Trophoblast cell (in vitro differentiated cells and primary cell): Measurements from ENCODE around the gene VEPH1.

Experiments used
- DNase-seq, 2 donors: peaks; one replicate each; pipeline ENCODE4 v3.0.0-alpha.2; 2016
- H2AFZ ChIP-seq: 2 replicates; pipeline ENCODE4 v1.6.1; 2013; ENCODE audit warnings: low read length, moderate library complexity, mild to moderate bottlenecking; ENCODE audit not compliant: insufficient read depth, poor library complexity
- H2AK5ac ChIP-seq: 2 replicates; pipeline ENCODE4 v1.6.1; 2013; ENCODE audit warnings: mild to moderate bottlenecking, low read length
- H2BK120ac ChIP-seq: 2 replicates; pipeline ENCODE4 v1.6.1; 2013; ENCODE audit warnings: low read length, mild to moderate bottlenecking, moderate library complexity; ENCODE audit not compliant: insufficient read depth, poor library complexity
- H2BK12ac ChIP-seq: 2 replicates; pipeline ENCODE4 v1.6.1; 2013; ENCODE audit warnings: mild to moderate bottlenecking, low read length, moderate library complexity
- H2BK5ac ChIP-seq: 2 replicates; pipeline ENCODE4 v1.6.1; 2013; ENCODE audit warnings: low read length, low read depth, moderate library complexity, mild to moderate bottlenecking; ENCODE audit not compliant: poor library complexity
- H3K14ac ChIP-seq: 2 replicates; pipeline ENCODE4 v1.6.1; 2013; ENCODE audit warnings: mild to moderate bottlenecking, low read length
- H3K18ac ChIP-seq: 2 replicates; pipeline ENCODE4 v1.6.1; 2013; ENCODE audit warnings: mild to moderate bottlenecking, low read length
- H3K23ac ChIP-seq: 2 replicates; pipeline ENCODE4 v1.6.1; 2013; ENCODE audit warnings: low read length
- H3K27ac ChIP-seq: 2 replicates; pipeline ENCODE4 v1.5.1; 2013; ENCODE audit warnings: low read depth, mild to moderate bottlenecking, inconsistent platforms, low read length, moderate library complexity
- H3K27me3 ChIP-seq: 2 replicates; pipeline ENCODE4 v1.6.1; 2013; ENCODE audit warnings: inconsistent platforms, mild to moderate bottlenecking, low read length, moderate library complexity; ENCODE audit not compliant: insufficient read depth
- H3K36me3 ChIP-seq, 2 experiments: 1 replicate in 1 of 2; 2 replicates in 1 of 2; pipeline ENCODE4 v1.6.1; 2013; ENCODE audit warnings: low read length in 2 of 2, mild to moderate bottlenecking in 2 of 2, moderate library complexity in 1 of 2; ENCODE audit not compliant: insufficient read depth in 2 of 2, control insufficient read depth in 1 of 2
- H3K4ac ChIP-seq: 2 replicates; pipeline ENCODE4 v1.6.1; 2013; ENCODE audit warnings: low read depth, mild to moderate bottlenecking, low read length, moderate library complexity
- H3K4me1 ChIP-seq, 2 experiments: 1 replicate in 1 of 2; 2 replicates in 1 of 2; pipeline ENCODE4 v1.6.1; 2013; ENCODE audit warnings: low read length in 2 of 2, mild to moderate bottlenecking in 2 of 2, moderate library complexity in 1 of 2; ENCODE audit not compliant: insufficient read depth in 2 of 2, control insufficient read depth in 1 of 2
- H3K4me2 ChIP-seq: 2 replicates; pipeline ENCODE4 v1.6.1; 2013; ENCODE audit warnings: inconsistent platforms, mild to moderate bottlenecking, low read length, moderate library complexity
- H3K4me3 ChIP-seq: 2 replicates; pipeline ENCODE4 v1.5.1; 2013; ENCODE audit warnings: mild to moderate bottlenecking, low read depth, low read length, inconsistent platforms
- H3K79me1 ChIP-seq: one replicate; pipeline ENCODE4 v1.6.1; 2013; ENCODE audit warnings: low read length
- H3K79me2 ChIP-seq: 2 replicates; pipeline ENCODE4 v1.6.1; 2013; ENCODE audit warnings: low read length, mild to moderate bottlenecking; ENCODE audit not compliant: control insufficient read depth, insufficient read depth, poor library complexity
- H3K9ac ChIP-seq: 2 replicates; pipeline ENCODE4 v1.6.1; 2013; ENCODE audit warnings: mild to moderate bottlenecking, low read length
- H3K9me3 ChIP-seq: 2 replicates; pipeline ENCODE4 v1.6.1; 2013; ENCODE audit warnings: low read depth, mild to moderate bottlenecking, control low read depth, inconsistent platforms, low read length; ENCODE audit not compliant: insufficient read depth
- H4K12ac ChIP-seq: 2 replicates; pipeline ENCODE4 v1.6.1; 2013; ENCODE audit warnings: low read depth, mild to moderate bottlenecking, low read length, moderate library complexity
- H4K8ac ChIP-seq: 2 replicates; pipeline ENCODE4 v1.6.1; 2013; ENCODE audit warnings: low read depth, mild to moderate bottlenecking, low read length, moderate library complexity
- H4K91ac ChIP-seq: one replicate; pipeline ENCODE4 v1.6.1; 2013; ENCODE audit warnings: low read depth, mild to moderate bottlenecking, low read length, moderate library complexity
- WGBS: extraction: QIAGEN DNeasy Blood & Tissue Kit; methylation state at CpG from one replicate; pipeline ENCODE4 v1.1.7; 2013; ENCODE audit warnings: missing lambda C conversion rate; ENCODE audit not compliant: insufficient read length, insufficient coverage; ENCODE audit errors: extremely low coverage; 5-methylcytosine and 5-hydroxymethylcytosine counted together

VEPH1 gene

GRCh38 chr3:157363393-157363792 is 139.8 kb downstream of the VEPH1 start:
- Histone ChIP-seq H3K79me2 (no peaks in the 10 kb centered on the region), H3K4ac (no peak overlapping the region), H3K79me1 (no peaks in the 10 kb centered on the region), H2BK120ac (no peak overlapping the region), H3K27me3 (no peaks in the 10 kb centered on the region), H3K4me1 (no peaks in the 10 kb centered on the region), H2AK5ac (no peak overlapping the region), H2AFZ (no peak overlapping the region), H3K36me3 (no peaks in the 10 kb centered on the region), H2BK5ac (no peak overlapping the region), H3K4me2 (no peak overlapping the region), H4K91ac (no peak overlapping the region), H3K18ac (no peak overlapping the region), H4K12ac (no peak overlapping the region), H3K14ac (no peak overlapping the region), H3K27ac (no peak overlapping the region), H3K9me3 (no peaks in the 10 kb centered on the region), H3K9ac (no peak overlapping the region), H2BK12ac (no peak overlapping the region), H4K8ac (no peak overlapping the region), H3K23ac (no peak overlapping the region), H3K4me3 (no peak overlapping the region)
- no CpG with 5 or more reads among the region's 3 CpGs for WGBS
- no peak for DNase-seq

- Histone ChIP-seq H3K4me3 (no peak overlapping the region), H3K27ac (no peak overlapping the region), H3K4ac (no peak overlapping the region), H3K18ac (no peak overlapping the region), H3K36me3 (no peaks in the 10 kb centered on the region), H2BK120ac (no peak overlapping the region), H2BK5ac (no peak overlapping the region), H4K91ac (no peak overlapping the region), H3K9me3 (no peaks in the 10 kb centered on the region), H4K12ac (no peak overlapping the region), H3K9ac (no peak overlapping the region), H3K23ac (no peak overlapping the region), H3K4me2 (no peak overlapping the region), H2AFZ (no peak overlapping the region), H3K79me1 (no peaks in the 10 kb centered on the region), H3K14ac (no peak overlapping the region), H2BK12ac (no peak overlapping the region), H3K4me1 (no peaks in the 10 kb centered on the region), H2AK5ac (no peak overlapping the region), H3K79me2 (no peaks in the 10 kb centered on the region), H4K8ac (no peak overlapping the region), H3K27me3 (no peaks in the 10 kb centered on the region)
- no CpG with 5 or more reads among the region's 2 CpGs for WGBS
- DNase-seq = no peak
Measured at GRCh38 chr3:157362348-157362747, 140.9 kb downstream of the VEPH1 start.

GRCh38 chr3:157360044-157360443 is 143.2 kb downstream of the VEPH1 start:
- Histone ChIP-seq H2AFZ (no peak overlapping the region), H3K79me1 (no peaks in the 10 kb centered on the region), H3K18ac (no peak overlapping the region), H4K8ac (no peak overlapping the region), H3K27ac (no peak overlapping the region), H3K79me2 (no peaks in the 10 kb centered on the region), H3K27me3 (no peaks in the 10 kb centered on the region), H3K36me3 (no peaks in the 10 kb centered on the region), H3K4me2 (no peak overlapping the region), H4K91ac (no peak overlapping the region), H2AK5ac (no peak overlapping the region), H3K9ac (no peak overlapping the region), H4K12ac (no peak overlapping the region), H3K14ac (no peak overlapping the region), H2BK12ac (no peak overlapping the region), H3K9me3 (no peaks in the 10 kb centered on the region), H3K4ac (no peak overlapping the region), H3K4me3 (no peak overlapping the region), H2BK120ac (no peak overlapping the region), H3K23ac (no peak overlapping the region), H3K4me1 (no peaks in the 10 kb centered on the region), H2BK5ac (no peak overlapping the region)
- no CpG with 5 or more reads among the region's 2 CpGs for WGBS
- peak; percentile 53 to 88 for DNase-seq

- Histone ChIP-seq H3K9me3 (no peaks in the 10 kb centered on the region), H2BK12ac (no peak overlapping the region), H4K91ac (no peak overlapping the region), H3K27ac (no peak overlapping the region), H3K4ac (no peak overlapping the region), H2BK120ac (no peak overlapping the region), H2AFZ (no peak overlapping the region), H2AK5ac (no peak overlapping the region), H2BK5ac (no peak overlapping the region), H3K79me2 (no peaks in the 10 kb centered on the region), H3K27me3 (no peaks in the 10 kb centered on the region), H3K79me1 (no peaks in the 10 kb centered on the region), H3K14ac (no peak overlapping the region), H4K12ac (no peak overlapping the region), H3K4me2 (no peak overlapping the region), H3K23ac (no peak overlapping the region), H4K8ac (no peak overlapping the region), H3K36me3 (no peaks in the 10 kb centered on the region), H3K4me1 (no peaks in the 10 kb centered on the region), H3K18ac (no peak overlapping the region), H3K4me3 (no peak overlapping the region), H3K9ac (no peak overlapping the region)
- WGBS = no CpG with 5 or more reads among the region's 1 CpG
- DNase-seq = no peak
Measured at GRCh38 chr3:157356541-157356940, 146.7 kb downstream of the VEPH1 start.
